Activated naive CD4-positive, alpha-beta T cell treated with anti-CD3 and anti-CD28 coated beads, Interleukin-2, amount 50 U/mL, for 72 hours (primary cell): Measurements from ENCODE around the gene VCX3B. TPM values are rescaled to one million over a fixed set of nuclear protein-coding genes. Genes with fewer than 3 reads are reported as not detected.
"Not testable (repeated sequence)": the region's sequence is repeated elsewhere in the genome, so short reads cannot be mapped to it uniquely, and the experiment has no call there.

Experiments
- ATAC-seq, 2 donors: fragments of 150-1000 bp; cut with Tn5 transposase; 2 replicates each; pipeline ENCODE4 v1.10.0; 2021; ENCODE audit warnings: mild to moderate bottlenecking in 2 of 2, moderate library complexity in 2 of 2
- DNase-seq, 2 donors: peaks; one replicate each; pipeline ENCODE4 v3.0.0; 2021 to 2022; ENCODE audit warnings: low spot score in 2 of 2
- H3K27ac Mint-ChIP-seq, 2 donors: one replicate each; pipeline ENCODE4 v1.8.0; 2022; ENCODE audit warnings: mild to moderate bottlenecking in 2 of 2, mixed read lengths in 2 of 2
- H3K36me3 Mint-ChIP-seq, 2 donors: one replicate each; pipeline ENCODE4 v1.8.0; 2022; ENCODE audit warnings: mixed read lengths in 2 of 2
- H3K9me3 Mint-ChIP-seq, 2 donors: one replicate each; pipeline ENCODE4 v1.8.0; 2022; ENCODE audit warnings: mixed read lengths in 2 of 2
- total RNA-seq, 2 donors: library from RNA; stranded (reverse); gene quantifications; one replicate each; pipeline ENCODE4 v1.2.3, GENCODE V29; 2022

Gene VCX3B
- total RNA-seq: not detected

- H3K9me3 Mint-ChIP-seq, DNase-seq, H3K27ac Mint-ChIP-seq, H3K36me3 Mint-ChIP-seq, ATAC-seq: not testable (repeated sequence)
These were observed at the start of gene VCX3B for GRCh38 chrX:8464530-8464929. TSS of gene VCX3B (plus strand) at chrX:8464830. CDS start at chrX:8465451, 621 bp downstream.

DNA sequence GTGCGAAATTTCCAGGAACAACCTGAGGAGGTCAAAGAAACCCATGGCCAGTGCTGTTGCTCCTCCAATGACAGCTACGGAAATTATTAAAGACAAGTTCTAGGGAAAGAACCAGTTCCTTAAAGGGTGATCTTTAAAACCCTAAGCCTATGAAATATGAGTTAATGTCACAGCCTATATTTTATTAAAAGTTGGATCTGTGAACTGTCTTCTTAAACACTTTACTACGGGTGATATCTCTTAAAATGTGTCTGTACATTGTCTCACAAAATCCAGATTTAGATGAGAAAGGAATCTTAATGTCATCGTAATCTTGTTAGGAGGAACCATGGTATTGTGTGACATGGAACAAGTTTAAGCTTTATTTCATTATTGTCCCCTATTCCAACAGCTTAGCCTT lies 46.3 kb upstream of the VCX3B start:
- H3K36me3 Mint-ChIP-seq: no peaks in the 10 kb centered on the region
- no peak overlapping the region for H3K27ac Mint-ChIP-seq
- ATAC-seq (no peak), DNase-seq (no peak)
- peaks cover 8 to 13% of the 10 kb centered on the region in 2 donors for H3K9me3 Mint-ChIP-seq

GRCh38 chrX:8424912-8425311 lies 39.7 kb upstream of the VCX3B start:
- DNase-seq (no peak), ATAC-seq (no peak)
- Mint-ChIP-seq H3K9me3 (peaks cover 6 to 7% of the 10 kb centered on the region in 2 donors), H3K36me3 (no peaks in the 10 kb centered on the region), H3K27ac (no peak overlapping the region)

GRCh38 chrX:8429692-8430249 lies 34.9 kb upstream of the VCX3B start:
- DNase-seq (no peak), ATAC-seq (no peak)
- H3K9me3 Mint-ChIP-seq: peaks cover 0 to 11% of the 10 kb centered on the region in 2 donors
- H3K27ac Mint-ChIP-seq: no peak overlapping the region
- H3K36me3 Mint-ChIP-seq: no peaks in the 10 kb centered on the region

DNA sequence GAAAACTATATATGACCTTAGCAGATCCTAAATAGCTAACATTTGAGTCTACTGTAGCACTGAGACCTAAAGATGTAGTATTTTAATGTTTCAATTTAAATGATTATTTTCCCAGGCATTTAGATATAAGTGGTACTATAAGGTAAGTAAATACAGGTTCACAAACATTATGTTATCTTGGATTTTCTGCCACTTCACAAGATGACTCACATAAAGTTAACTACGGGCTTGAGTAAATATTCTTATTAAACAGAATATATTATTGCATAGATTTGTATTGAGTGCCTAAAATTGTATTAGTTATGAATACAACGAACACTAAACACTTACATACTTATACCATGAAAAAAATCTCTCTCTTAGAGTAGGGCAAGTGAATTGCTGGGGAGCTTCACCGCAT lies 34.2 kb upstream of the VCX3B start:
- peaks cover 0 to 11% of the 10 kb centered on the region in 2 donors for H3K9me3 Mint-ChIP-seq
- H3K36me3 Mint-ChIP-seq: no peaks in the 10 kb centered on the region
- no peak overlapping the region for H3K27ac Mint-ChIP-seq
- no peak for ATAC-seq
- no peak for DNase-seq

DNA sequence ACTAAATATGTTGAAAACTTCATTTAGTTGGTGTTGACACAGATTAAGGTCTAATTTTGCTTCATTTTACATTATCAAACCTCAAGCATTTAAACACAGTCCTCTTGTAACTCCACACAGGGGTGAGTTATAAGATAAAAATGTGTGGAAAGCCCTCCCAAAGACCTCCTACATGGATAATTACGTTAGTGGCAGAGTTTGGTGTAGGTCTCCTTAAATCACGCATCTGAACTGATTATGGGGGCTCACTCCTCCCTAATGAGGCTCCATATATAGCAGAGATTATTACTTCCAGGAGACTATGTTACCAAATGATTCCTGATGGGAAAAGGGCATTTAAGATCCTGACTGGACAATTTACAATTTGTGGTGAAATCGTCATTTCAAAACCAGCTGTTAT lies 32.2 kb upstream of the VCX3B start:
- Mint-ChIP-seq H3K27ac (no peak overlapping the region), H3K9me3 (peaks cover 0 to 15% of the 10 kb centered on the region in 2 donors), H3K36me3 (no peaks in the 10 kb centered on the region)
- ATAC-seq (no peak), DNase-seq (no peak)

- ATAC-seq (no peak), DNase-seq (no peak)
- H3K9me3 Mint-ChIP-seq: peaks cover 0 to 16% of the 10 kb centered on the region in 2 donors
- no peak overlapping the region for H3K27ac Mint-ChIP-seq
- no peaks in the 10 kb centered on the region for H3K36me3 Mint-ChIP-seq
These were observed 31.2 kb upstream of the VCX3B start for GRCh38 chrX:8433109-8434062.

GRCh38 chrX:8447368-8447767 lies 17.3 kb upstream of the VCX3B start:
- H3K27ac Mint-ChIP-seq: no peak overlapping the region
- no peak for ATAC-seq
- peaks cover 0 to 6% of the 10 kb centered on the region in 2 donors for H3K9me3 Mint-ChIP-seq
- H3K36me3 Mint-ChIP-seq: no peaks in the 10 kb centered on the region
- no peak for DNase-seq

DNA sequence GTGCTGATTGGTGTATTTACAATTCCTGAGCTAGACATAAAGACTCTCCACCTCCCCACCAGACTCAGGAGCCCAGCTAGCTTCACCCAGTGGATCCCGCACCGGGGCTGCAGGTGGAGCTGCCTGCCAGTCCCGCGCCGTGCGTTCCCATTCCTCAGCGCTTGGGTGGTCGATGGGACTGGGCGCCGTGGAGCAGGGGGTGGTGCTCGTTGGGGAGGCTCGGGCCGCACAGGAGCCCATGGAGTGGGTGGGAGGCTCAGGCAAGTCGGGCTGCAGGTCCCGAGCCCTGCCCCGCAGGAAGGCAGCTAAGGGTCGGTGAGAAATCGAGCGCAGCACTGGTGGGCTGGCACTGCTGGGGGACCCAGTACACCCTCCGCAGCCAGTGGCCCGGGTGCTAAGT lies 12.3 kb upstream of the VCX3B start:
- H3K9me3 Mint-ChIP-seq, H3K36me3 Mint-ChIP-seq, DNase-seq, H3K27ac Mint-ChIP-seq, ATAC-seq: not testable (repeated sequence)

DNA sequence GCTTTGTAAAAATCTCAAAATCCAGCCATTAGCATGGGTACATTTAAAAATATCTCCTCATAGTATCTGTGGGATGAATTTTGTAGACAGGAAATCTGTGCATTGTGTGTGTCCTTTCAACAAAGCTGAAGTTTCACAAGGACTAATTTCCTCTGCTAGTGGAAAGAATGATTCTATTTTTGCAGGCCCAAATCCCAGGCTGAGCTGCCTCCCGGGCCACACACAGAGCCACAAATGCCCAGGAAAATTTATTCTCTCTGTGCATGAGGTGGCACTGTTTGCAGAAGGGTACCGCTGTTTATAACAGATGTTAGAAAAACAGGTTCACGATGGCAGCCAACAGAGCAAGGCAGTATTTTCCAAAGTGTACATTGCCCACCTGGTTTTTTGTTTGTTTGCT lies 11.0 kb upstream of the VCX3B start:
- Mint-ChIP-seq H3K36me3 (no peaks in the 10 kb centered on the region), H3K9me3 (peaks cover 0 to 6% of the 10 kb centered on the region in 2 donors), H3K27ac (no peak overlapping the region)
- ATAC-seq: no peak
- DNase-seq: no peak

DNA sequence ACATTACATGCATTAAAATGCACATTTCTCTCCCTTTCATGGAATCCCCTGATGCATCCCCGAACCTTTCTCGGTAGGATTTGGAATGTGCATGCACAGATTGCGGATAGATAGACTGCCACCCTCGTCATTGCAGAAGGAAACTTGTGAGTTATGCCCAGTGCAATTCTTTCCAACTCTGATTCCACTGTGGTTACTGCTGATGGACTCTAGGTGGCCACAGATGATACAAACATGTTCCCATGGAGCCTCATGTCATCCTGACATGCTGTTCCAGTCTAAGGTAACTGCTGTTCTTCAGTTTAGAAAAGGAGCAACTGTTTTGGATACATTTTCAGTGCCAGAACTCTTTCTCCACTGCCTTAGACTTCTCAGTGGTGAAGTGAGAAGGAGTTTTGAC lies 9.1 kb upstream of the VCX3B start:
- no peak for ATAC-seq
- peaks cover 0 to 10% of the 10 kb centered on the region in 2 donors for H3K9me3 Mint-ChIP-seq
- no peak overlapping the region for H3K27ac Mint-ChIP-seq
- H3K36me3 Mint-ChIP-seq: no peaks in the 10 kb centered on the region
- no peak for DNase-seq

DNA sequence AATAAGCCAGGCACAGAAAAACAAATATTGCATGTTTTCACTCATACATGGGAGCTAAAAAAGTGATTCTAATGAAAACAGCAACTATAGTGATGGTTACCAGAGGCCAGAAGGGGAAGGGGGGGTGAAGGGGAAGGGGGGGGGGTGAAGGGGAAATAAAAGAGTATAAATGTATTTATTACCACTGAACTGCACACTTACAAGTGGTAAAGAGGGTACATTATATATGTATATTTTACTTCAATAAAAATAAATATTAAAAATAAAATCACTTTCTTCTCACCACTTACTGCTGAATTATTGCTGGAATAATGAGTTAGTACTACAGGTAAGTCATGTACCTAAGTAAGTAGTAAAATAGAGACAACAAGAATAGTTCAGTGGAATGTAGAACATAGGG lies 2.1 kb upstream of the VCX3B start:
- ATAC-seq (no peak), DNase-seq (no peak)
- H3K36me3 Mint-ChIP-seq: no peaks in the 10 kb centered on the region
- H3K27ac Mint-ChIP-seq: no peak overlapping the region
- peaks cover 0 to 4% of the 10 kb centered on the region in 2 donors for H3K9me3 Mint-ChIP-seq

DNA sequence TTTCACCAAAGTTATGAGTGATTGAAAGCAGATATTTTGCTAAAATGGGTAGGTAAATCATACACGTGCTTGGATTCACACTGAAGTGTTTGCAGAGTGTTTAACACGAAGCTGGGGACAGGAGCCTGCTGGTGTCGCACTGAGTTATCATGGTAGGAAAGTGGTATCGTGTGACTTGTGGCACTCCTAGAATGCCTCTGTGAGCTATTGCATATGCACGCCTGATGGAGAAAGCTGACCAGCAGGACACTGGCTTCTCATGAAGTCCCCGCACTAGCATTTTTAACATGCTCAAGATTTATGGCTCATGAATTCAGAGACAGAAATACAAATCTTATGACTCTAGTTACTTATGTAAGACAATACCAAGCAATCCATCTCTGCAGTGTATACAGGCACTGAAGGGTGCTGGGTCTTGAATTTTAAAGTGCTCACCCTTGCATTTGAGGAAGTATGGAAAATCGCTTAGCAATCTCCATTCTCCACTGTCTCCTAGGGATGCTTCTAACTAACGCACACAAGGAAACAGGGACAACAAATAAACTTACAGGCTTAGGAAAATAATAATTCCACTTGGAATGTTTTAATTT lies 19.8 kb downstream of the VCX3B start:
- no peak for ATAC-seq
- Mint-ChIP-seq H3K36me3 (no peaks in the 10 kb centered on the region), H3K27ac (no peak overlapping the region), H3K9me3 (peaks cover 4 to 8% of the 10 kb centered on the region in 2 donors)
- DNase-seq: no peak

GRCh38 chrX:8495036-8495435 lies 30.4 kb downstream of the VCX3B start:
- ATAC-seq, H3K36me3 Mint-ChIP-seq, H3K9me3 Mint-ChIP-seq, H3K27ac Mint-ChIP-seq, DNase-seq: not testable (repeated sequence)

DNA sequence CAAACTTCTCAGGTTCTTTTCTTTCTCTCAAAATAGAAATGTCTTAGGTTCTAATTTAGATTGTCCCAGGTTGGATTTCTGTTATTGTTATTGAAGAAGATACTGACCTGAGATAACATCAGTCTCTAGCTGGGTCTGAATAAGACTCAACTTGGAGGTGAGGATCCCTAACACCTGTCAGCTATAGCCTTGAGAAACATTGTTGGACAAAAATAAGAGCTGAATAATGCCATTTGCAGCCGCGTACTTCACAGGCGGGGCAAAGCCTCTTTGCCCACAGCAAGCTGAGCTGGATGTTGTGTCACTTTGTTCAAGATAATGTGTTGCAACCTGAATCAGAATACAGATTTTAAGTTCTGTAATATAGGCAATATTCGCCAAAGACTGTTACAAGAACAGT lies 35.6 kb downstream of the VCX3B start:
- no peaks in the 10 kb centered on the region for H3K36me3 Mint-ChIP-seq
- ATAC-seq (no peak), DNase-seq (no peak)
- no peaks in the 10 kb centered on the region for H3K9me3 Mint-ChIP-seq
- H3K27ac Mint-ChIP-seq: no peak overlapping the region

DNA sequence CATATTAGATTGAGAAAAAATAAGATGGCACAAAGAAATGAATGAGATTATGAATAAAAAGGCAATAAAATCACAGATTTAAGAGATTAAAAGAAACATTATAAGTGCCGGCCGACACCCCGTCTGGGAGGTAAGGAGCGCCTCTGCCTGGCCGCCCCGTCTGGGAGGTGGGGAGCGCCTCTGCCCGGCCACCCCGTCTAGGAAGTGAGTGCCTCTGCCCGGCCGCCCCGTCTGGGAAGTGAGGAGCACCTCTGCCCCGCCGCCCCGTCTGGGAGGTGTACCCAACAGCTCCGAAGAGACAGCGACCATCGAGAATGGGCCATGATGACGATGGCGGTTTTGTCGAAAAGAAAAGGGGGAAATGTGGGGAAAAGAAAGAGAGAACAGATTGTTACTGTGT lies 37.5 kb downstream of the VCX3B start:
- H3K9me3 Mint-ChIP-seq, ATAC-seq, DNase-seq, H3K27ac Mint-ChIP-seq, H3K36me3 Mint-ChIP-seq: not testable (repeated sequence)

- ATAC-seq (no peak), DNase-seq (no peak)
- no peak overlapping the region for H3K27ac Mint-ChIP-seq
- no peaks in the 10 kb centered on the region for H3K9me3 Mint-ChIP-seq
- H3K36me3 Mint-ChIP-seq: no peaks in the 10 kb centered on the region
These were observed 39.8 kb downstream of the VCX3B start for GRCh38 chrX:8504451-8504850.
